Femur (tissue), 1 donor: ENCODE data around the gene TREML1.
A peak's percentile ranks its signal among the peaks of the same experiment; 100 is the strongest.
"Not testable (repeated sequence)": the region's sequence is repeated elsewhere in the genome, so short reads cannot be mapped to it uniquely, and the experiment has no call there.

Experiments
- DNase-seq: peaks from one replicate; pipeline ENCODE4 v3.0.0-alpha.2; 2017

Gene TREML1

DNA sequence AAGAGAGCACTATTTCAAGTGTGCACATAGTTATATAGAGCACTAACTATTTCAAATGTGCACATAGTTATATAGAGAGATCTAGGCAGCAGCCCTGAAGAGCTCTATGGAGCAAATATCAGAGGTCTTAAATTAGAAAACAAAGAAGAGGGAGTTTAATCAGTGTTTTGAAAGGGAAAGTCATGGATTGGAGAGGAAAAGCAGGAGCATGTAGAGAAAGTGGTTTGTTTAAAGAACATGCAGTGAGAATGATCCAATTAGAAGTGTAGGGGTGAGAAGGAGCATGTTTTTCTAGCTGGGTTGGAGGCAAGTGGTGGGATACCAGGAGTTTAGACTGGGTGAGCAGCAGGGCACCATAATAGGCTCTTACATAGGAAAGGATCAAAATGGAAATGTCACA is 17.2 kb downstream of the TREML1 start:
- no peak for DNase-seq

DNA sequence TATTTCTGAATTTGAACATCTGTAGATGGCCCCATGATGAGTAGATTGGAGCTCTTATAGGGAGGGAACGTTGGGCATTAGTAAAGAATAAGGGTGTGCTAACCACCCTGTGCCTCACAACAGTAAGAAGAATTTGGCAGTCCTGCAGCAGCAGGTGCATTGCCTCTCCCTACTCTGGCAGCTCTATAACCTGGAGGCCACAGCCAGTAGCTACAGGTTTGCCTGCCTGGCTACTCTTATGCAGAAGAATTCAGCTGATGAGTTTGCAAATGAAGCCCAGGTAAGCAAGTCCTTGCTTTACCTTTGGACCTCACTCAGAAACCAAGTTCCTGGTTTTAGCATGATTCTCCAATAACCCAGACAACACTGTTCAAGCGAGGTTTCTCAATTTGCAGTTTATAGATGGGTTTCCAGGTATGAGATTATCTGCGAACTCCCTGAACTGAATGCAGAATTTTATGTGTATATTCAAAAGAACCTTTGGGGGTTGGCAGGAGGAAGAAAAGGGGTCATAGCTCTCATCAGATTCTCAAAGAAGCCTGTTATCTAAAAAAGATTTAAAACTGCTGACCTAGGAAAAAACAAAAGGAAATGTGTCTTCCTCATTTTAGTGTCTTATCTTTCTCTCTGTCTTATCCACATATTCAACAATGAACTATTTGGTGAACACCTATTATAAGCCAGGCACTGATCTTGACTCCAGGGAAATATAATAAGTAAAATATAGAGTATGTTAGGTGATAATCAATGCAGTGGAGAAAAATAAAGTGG is 18.9 kb downstream of the TREML1 start:
- DNase-seq: no peak

DNA sequence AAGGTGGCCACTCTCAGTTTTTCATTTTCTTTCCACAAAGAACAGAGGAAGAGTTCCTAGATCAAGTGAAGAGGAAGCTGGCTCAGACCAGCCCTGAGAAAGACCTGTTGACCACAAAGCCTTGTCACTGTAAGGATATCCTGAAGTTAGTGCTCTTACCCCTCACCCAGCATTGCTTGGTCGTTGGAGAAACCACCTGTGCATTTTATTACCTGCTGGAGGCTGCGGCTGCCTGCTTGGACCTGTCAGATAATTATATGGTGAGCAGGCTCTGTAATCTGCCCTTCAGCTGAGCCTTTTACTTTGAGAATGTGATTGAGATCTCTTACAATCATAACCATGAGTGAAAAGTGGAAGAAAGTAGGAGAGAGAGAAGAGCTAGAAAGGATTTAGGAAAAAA is 21.9 kb downstream of the TREML1 start:
- no peak for DNase-seq

DNA sequence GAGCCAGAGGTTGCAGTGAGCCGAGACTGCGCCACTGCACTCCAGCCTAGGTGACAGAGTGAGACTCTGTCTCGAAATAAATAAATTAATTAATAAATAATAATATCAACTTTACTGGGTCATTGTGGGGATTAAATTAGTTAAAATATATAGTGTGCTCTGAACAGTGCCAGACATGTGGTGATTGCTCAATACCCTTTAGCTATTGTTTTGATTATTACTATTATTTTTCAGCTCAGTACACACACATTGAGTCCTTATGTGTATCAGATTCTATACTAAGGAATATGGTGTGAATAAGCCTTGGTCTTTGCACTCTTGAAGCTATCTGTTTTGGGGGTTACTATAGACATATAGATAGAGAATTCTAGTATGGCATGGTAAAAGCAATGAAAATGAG is 28.9 kb downstream of the TREML1 start:
- DNase-seq: no peak

DNA sequence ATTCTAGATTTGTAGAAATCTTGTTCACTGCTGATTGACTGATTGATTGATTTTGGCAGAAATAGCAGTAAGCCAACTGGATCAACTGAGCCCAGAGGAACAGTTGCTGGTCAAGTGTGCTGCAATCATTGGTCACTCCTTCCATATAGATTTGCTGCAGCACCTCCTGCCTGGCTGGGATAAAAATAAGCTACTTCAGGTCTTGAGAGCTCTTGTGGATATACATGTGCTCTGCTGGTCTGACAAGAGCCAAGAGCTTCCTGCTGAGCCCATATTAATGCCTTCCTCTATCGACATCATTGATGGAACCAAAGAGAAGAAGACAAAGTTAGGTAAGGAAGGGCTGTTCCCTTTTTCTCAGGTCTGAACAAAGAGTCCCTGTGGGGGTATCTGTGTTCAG is 31.2 kb downstream of the TREML1 start:
- no peak for DNase-seq

DNA sequence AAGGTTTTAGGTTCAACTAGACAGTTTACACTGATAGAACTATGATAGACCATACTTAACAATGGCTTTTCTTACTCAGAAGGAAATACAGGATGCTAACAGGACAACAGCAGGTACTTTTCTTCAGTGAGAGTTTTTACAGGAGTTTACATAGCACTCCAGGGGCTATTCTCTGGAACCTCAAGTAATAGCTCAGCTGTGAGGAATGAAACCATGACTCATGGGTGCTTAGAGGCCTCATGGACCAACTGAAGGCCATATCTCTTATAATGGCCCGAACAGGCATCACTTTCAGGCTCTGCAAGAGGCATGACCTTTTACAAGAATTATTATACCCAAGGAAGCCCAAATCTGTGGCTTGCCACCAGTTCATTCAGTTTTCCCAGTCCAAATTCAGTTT is 31.8 kb downstream of the TREML1 start:
- no peak for DNase-seq

DNA sequence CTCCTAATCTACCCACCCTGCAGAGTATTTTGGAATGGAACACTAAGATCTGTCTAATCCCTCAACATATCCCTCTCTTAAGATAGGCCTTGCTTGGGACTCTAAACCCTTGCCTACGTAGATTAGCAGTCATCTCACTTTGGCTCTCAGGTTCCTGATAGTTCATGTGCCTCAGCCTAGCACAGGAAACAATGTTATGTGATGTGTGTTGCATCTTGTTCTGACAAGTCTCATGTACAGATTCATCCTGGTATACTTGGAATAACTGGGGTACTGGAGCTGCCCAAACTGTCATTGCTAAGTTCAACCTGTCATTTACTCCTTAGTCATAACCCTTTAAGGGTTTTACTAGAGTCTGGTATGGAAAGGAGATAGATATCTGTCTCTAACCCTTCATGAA is 34.1 kb downstream of the TREML1 start:
- DNase-seq: no peak

DNA sequence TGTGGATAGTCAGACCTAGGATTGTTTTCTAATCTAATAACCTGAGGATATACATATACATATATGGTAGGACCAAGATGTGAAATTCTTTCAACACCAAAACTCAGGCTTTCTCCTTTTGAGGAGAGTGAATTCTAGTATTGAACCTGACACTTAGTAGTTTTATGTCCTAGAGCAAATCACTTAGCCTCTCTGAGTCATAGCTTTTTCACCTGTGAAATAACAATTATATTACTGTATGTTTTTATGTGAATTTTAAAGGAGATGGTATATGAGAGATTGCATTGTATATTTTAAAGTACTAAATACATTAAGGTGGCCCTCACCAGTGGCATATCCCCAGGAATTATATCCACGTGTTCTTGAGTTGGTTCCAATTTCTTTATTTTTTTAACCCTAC is 34.6 kb downstream of the TREML1 start:
- DNase-seq: no peak

DNA sequence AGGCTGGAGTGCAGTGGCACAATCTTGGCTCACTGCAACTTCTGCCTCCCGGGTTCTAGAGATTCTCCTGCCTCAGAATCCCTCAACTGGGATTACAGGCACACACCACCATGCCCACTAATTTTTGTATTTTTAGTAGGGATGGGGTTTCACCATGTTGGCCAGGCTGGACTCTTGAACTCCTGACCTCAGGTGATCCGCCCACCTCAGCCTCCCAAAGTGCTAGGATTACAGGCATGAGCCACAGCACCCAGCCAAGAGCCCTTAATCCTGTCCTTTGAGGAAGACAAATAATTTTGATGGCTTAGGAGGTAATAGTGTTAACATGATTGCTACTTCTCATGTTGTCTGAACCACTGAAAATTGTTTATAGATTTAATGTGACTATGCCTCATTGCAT is 39.1 kb downstream of the TREML1 start:
- DNase-seq: not testable (repeated sequence)

DNA sequence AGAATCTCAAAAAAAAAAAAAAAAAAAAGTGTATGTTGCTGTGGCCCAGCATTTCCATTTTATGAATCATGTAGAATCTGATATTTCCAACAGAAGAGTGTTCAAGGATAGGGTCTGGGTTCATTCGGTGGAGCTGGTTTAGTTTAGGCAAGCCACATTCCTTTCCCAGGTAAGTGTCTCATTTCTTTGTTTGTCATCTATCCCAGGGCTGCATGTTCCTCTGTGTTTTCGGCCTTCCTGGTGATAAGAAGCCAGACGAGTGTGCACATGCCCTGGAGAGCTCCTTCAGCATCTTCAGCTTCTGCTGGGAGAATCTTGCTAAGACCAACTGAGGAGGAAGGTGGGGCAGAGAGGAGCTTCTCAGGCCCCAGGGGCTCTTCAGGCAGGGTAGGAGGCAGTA is 43.1 kb downstream of the TREML1 start:
- no peak for DNase-seq

DNA sequence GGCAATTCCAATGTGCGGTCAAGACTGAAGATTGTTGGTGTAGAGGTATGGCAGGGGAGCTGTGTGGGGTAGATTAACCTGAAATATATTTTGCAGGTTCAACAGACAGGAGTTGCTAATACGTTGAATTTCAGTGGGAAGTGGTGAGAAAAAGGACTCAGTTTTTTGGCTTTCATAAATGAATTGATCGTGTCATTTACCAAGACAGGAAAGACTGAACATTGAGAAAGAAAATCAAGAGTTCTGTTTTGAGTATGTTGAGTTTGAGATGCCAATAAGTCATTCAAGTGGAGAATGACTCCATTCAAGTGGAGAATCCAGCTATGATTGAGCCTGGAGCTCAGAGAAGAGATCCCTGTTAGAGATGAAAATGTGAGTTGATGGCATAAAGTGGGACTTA is 50.3 kb downstream of the TREML1 start:
- no peak for DNase-seq

DNA sequence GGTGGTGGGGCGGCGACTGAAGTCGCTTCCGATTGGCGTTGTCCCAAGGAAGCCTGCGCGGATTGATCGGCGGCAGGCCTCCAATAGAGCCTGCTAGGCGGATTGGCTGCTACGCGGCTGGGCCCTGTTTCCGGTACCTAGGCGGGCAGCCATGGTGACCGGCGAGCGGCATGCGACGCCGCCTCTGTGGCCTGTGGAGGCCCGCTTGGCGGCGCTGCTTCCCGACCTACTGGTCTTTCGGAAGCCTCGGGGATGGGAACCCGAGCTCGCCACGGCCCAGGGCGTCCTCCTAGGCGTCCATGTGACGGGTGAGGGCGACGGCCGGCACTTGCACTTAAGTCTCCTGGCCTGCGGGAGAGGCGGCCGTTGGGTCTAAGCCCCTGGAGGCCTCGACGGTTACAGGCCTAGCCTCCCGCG is 53.3 kb downstream of the TREML1 start:
- DNase-seq: peak; percentile 39
